Posterior vena cava (tissue), 2 donors: ENCODE data around the gene ENTHD1. TPM values are rescaled to one million over a fixed set of nuclear protein-coding genes. Genes with fewer than 3 reads are reported as not detected.

Experiments used
- DNase-seq: peaks from one replicate; pipeline ENCODE4 v3.0.0-alpha.2; 2020; ENCODE audit warnings: low spot score
- intact Hi-C, 2 donors: fragments of 100-400 bp; cut with DNase I; formaldehyde crosslinking; loops; one replicate each; pipeline versions ENCODE4 v1.14.1 to v1.14.2; 2022 to 2023
- total RNA-seq, 2 donors: library from RNA; stranded (reverse); fragmentation: NEBNext Ultra II Directional; extraction: Animal tissue kit (Norgen Biotek cat#: 25700); gene quantifications; one replicate each; pipeline ENCODE4 v1.2.1, GENCODE V29; 2021
- donor health status: DM: yes; HTN: yes; CAD: no.
- donor health status: DM: yes; HTN: yes; CAD: no.

The ENTHD1 gene
- total RNA-seq, 2 donors from 2014 or later, result not detected

GRCh38 chr22:39706376-39707140 lies 187.0 kb downstream of the ENTHD1 start:
- no peak for DNase-seq
- intact Hi-C loops, result no loop called here

- intact Hi-C loops, result no loop called here
- DNase-seq, result no peak
These were observed 188.2 kb downstream of the ENTHD1 start for GRCh38 chr22:39705386-39705785.

GRCh38 chr22:39703928-39704639 lies 189.5 kb downstream of the ENTHD1 start:
- DNase-seq, result no peak
- intact Hi-C loops, result no loop called here

- no peak for DNase-seq
- intact Hi-C loops, result no loop called here
These were observed 190.5 kb downstream of the ENTHD1 start for GRCh38 chr22:39703091-39703490.

GRCh38 chr22:39700565-39700964 lies 193.0 kb downstream of the ENTHD1 start:
- intact Hi-C loops, result no loop called here
- no peak for DNase-seq

- intact Hi-C loops, result no loop called here
- DNase-seq, result no peak
These were observed 193.8 kb downstream of the ENTHD1 start for GRCh38 chr22:39699631-39700360.

- no peak for DNase-seq
- intact Hi-C loops, result no loop called here
These were observed 195.7 kb downstream of the ENTHD1 start for GRCh38 chr22:39697790-39698430.

- DNase-seq, result no peak
- intact Hi-C loops, result no loop called here
These were observed 199.5 kb downstream of the ENTHD1 start for GRCh38 chr22:39693943-39694500.

Other genes starting within 250 kb of the ENTHD1 start
- 1 to 10 TPM; 2.0 to 4.1 TPM for gene GRAP2, start 7.3 kb upstream of the ENTHD1 start, total RNA-seq
- under 1 TPM in 1 of 2 donors, not detected in 1; 0.29 TPM for gene TMA7B, start 66.6 kb upstream of the ENTHD1 start, total RNA-seq
- under 1 TPM in 1 of 2 donors, not detected in 1; 0.42 TPM for gene FAM83F, start 101.2 kb upstream of the ENTHD1 start, total RNA-seq